GM20431 (cell line): ENCODE data around the gene FOXN1.
"Not testable (repeated sequence)": the region's sequence is repeated elsewhere in the genome, so short reads cannot be mapped to it uniquely, and the experiment has no call there.

Experiments used
- in situ Hi-C: fragments of 300-500 bp; cut with MseI, MboI; formaldehyde crosslinking; loops from one replicate; pipeline ENCODE4 v1.15.0; 2020; ENCODE audit warnings: low sequenced_read_pairs; ENCODE audit not compliant: unreplicated experiment

Gene FOXN1

GRCh38 chr17:28567604-28568003, 61.5 kb downstream of the FOXN1 start:
- in situ Hi-C loops, result no loop called here

- in situ Hi-C loops, result no loop called here
These were observed 63.3 kb downstream of the FOXN1 start for GRCh38 chr17:28569446-28569845.

GRCh38 chr17:28570716-28571360, 64.7 kb downstream of the FOXN1 start:
- in situ Hi-C loops, result no loop called here

- in situ Hi-C loops, result no loop called here
These were observed 65.4 kb downstream of the FOXN1 start, which contains the start of gene PIGS for GRCh38 chr17:28571361-28572122. Gene PIGS, minus strand, starts transcription at chr17:28571524. Its CDS starts 28 bp downstream, at chr17:28571496.

- in situ Hi-C loops, result no loop called here
These were observed 66.3 kb downstream of the FOXN1 start for GRCh38 chr17:28572259-28573039.

GRCh38 chr17:28573040-28573380, 66.9 kb downstream of the FOXN1 start:
- in situ Hi-C loops, result no loop called here

DNA sequence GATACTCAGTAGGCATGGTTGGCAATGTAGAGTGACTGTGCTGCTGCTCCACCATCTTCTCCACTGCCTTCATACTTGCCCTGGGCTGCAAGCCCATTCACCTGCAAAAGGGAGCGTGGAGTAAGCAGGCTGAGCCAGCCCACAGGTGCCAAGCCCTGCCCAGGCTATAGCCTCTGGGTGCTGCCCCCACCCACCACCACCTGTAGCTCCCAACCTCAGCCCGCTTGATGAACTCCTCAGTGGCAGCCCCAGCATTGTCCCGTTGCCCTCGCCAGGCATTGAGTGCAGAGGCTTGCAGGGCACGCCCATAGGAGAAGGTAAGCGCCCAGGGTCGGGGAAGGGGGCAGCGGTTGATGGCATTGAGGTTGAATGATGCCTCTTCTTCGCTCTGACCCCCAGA, 67.4 kb downstream of the FOXN1 start:
- in situ Hi-C loops, result no loop called here

- in situ Hi-C loops, result no loop called here
These were observed 67.9 kb downstream of the FOXN1 start for GRCh38 chr17:28573966-28574480.

GRCh38 chr17:28574526-28574925, 68.4 kb downstream of the FOXN1 start:
- in situ Hi-C loops, result no loop called here

GRCh38 chr17:28575126-28575795, 69.1 kb downstream of the FOXN1 start:
- in situ Hi-C loops, result no loop called here

DNA sequence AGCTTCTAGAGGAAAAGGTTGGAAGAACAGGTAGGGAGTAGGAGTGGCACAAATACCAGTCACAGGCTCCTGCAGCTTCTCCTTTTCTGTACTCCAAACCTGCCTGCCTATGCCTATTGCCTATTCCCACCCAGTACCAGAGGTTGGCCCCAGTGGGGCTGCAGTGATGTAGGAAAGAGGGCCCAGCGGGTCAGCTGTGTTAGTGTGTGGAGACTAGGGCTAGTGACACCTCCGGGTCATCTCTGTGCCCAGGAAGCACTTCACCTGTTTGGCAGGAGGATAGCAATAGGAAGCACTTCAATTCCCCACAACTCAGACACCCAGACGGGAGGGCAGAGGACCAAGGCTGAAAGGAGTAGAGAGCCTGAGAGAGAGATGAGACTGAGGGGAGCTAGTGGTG, 69.9 kb downstream of the FOXN1 start:
- in situ Hi-C loops, result not testable (repeated sequence)

DNA sequence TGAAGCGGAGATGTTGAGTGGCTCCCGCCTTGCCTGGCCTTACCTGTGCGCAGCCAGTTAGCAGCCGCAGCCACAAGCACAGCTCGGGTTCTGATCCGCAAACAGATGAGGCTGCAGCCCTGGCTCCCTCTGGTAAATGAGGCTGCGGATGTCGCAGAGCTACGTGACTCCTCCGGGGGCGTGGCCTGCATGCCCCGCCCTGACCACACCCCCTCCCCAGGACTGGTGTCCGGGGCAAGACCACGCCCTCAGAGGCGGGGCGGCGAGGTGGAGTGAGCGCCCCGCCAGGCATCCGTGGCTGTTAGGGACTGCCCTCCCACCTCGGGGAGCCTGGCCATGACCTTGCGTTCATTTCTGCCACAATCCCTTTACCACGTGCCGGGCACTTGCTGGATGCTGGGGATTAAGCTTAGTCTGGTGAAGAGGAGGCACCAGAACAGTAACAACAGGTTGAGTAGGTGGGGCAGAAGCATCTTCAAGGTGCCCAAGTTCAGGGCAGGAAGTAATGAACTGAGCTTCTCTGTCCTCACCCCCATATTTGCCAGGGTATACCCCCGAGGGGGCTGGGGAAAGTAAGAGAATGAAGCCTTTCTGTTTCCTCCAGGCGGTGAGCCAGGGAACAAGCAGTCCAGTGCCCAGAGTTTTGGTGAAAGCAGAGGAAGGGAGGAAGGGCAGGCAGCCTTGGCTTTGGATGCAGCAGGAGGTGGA, 70.8 kb downstream of the FOXN1 start, which contains the start of gene ALDOC:
ALDOC (minus strand) TSS at position 138 of the 708 bp plus-strand sequence. CDS start 1,363 bp downstream, outside the sequence.
- in situ Hi-C loops, result no loop called here

GRCh38 chr17:28577466-28577824, 71.3 kb downstream of the FOXN1 start:
- in situ Hi-C loops, result no loop called here

DNA sequence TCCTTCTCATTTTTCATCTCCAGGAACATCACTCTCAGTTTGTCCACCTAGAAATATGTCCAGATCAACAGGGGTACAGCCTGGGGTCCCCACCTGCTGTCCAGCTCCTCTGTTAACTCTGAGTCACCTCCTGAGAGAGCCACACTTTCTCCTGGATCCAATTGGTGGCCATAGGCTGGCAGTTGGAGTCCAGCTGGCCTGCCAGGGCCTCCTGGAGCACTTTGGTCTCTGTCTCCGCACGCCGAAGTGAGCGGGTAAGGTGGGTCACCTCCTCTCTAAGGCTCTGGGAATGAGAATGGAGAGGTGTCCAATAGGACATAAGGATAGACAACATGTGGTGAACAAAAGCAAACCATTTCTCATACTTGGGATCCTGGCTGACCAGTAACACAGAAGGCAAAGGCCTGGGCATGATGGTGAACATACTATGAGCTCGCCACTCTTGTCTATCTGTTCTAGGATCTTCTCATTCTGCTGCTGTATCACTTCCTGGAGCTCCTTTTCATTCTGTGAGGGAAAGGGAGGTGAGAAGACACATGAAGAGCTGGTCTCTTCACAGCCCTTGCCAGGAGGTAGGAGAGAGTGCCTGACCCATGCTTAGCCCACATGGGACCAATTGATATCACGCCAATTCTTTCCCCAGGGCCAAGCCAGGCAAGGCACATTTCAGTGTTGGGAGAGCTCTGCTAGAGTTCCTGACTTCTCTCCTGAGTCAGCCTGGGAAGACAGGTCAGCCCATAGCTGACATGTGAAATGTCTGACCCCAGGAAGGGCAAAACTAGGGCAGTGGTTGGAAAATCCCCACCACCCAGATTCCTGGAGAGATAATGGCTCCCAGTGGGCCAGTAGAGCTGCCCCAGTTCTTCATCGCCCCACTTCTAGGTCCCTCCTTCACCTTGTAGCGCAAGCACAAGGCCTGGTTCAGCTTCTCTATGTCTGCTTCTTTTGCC, 72.4 kb downstream of the FOXN1 start:
- in situ Hi-C loops, result no loop called here

GRCh38 chr17:28579526-28579925, 73.4 kb downstream of the FOXN1 start:
- in situ Hi-C loops, result no loop called here

DNA sequence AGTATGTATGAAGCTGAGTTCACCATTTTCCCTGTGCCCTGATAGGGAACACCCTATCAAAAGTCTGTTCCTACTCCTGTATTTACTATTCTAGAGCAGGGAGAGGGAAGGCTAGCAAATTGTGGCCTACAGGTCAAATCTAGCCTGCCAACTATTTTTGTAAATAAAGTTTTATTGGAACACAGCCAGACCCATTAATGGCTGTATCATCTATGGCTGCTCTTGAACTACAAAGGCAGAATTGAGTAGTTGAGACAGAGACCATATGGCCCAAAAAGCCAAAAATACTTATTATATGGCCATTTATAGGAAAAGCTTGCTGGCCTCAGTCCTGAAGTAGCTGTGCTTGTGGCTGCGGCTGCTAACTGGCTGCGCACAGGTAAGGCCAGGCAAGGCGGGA, 74.8 kb downstream of the FOXN1 start:
- in situ Hi-C loops, result no loop called here

GRCh38 chr17:28582513-28582912, 76.4 kb downstream of the FOXN1 start:
- in situ Hi-C loops, result no loop called here

- in situ Hi-C loops, result no loop called here
These were observed 78.3 kb downstream of the FOXN1 start for GRCh38 chr17:28584434-28584833.

- in situ Hi-C loops, result no loop called here
These were observed 79.7 kb downstream of the FOXN1 start for GRCh38 chr17:28585851-28586250.
